Ascending aorta (tissue), 2 donors: ENCODE measurements around the gene LRRIQ3. TPM values are rescaled to one million over a fixed set of nuclear protein-coding genes. Genes with fewer than 3 reads are reported as not detected.

Experiments used
- DNase-seq, 2 donors: peaks; one replicate each; pipeline ENCODE4 v3.0.0-alpha.2; 2019; ENCODE audit warnings: low spot score in 2 of 2
- H3K27ac ChIP-seq, 2 donors: fragments of 200-600 bp; sonication (generic); one replicate each; pipeline ENCODE4 v1.5.1; 2016 to 2017; ENCODE audit warnings: mild to moderate bottlenecking in 1 of 2
- H3K27me3 ChIP-seq: fragments of 200-600 bp; sonication (generic); one replicate; pipeline ENCODE4 v1.5.1; 2017
- H3K36me3 ChIP-seq, 2 donors: fragments of 200-600 bp; sonication (generic); one replicate each; pipeline ENCODE4 v1.5.1; 2016
- H3K4me1 ChIP-seq, 2 donors: fragments of 200-600 bp; sonication (generic); one replicate each; pipeline ENCODE4 v1.5.1; 2016 to 2017; ENCODE audit warnings: mild to moderate bottlenecking in 1 of 2
- H3K4me3 ChIP-seq, 2 donors: fragments of 200-600 bp; sonication (generic); one replicate each; pipeline ENCODE4 v1.5.1; 2016 to 2017; ENCODE audit warnings: mild to moderate bottlenecking in 1 of 2
- H3K9me3 ChIP-seq, 2 donors: fragments of 200-600 bp; sonication (generic); one replicate each; pipeline ENCODE4 v1.5.1; 2016
- CTCF ChIP-seq, 3 experiments: fragments of 200-600 bp in 2 of 3; fragments of 450-650 bp in 1 of 3; sonication (generic) in 2 of 3; IDR thresholded peaks; one replicate each; pipeline ENCODE4 v1.5.1; 2016 to 2019; ENCODE audit warnings: antibody characterized with exemption in 3 of 3, mild to moderate bottlenecking in 1 of 3, moderate library complexity in 1 of 3
- intact Hi-C: fragments of 100-400 bp; cut with DNase I; formaldehyde crosslinking; loops from one replicate; pipeline ENCODE4 v1.15.1; 2023
- total RNA-seq: library from RNA; depleted of rRNA; stranded (reverse); fragments of >200 nt; gene quantifications from one replicate; pipeline ENCODE4 v1.1.0, GENCODE V29; 2016

The LRRIQ3 gene
- total RNA-seq, 1 donor from 2014 or later = not detected

- intact Hi-C loops = no loop called here
- Histone ChIP-seq H3K36me3 (no peaks in the 10 kb centered on the region), H3K9me3 (no peaks in the 10 kb centered on the region), H3K4me1 (no peaks in the 10 kb centered on the region), H3K4me3 (no peak overlapping the region), H3K27me3 (no peaks in the 10 kb centered on the region), H3K27ac (no peak overlapping the region)
- no peak for DNase-seq
- TF ChIP-seq CTCF (IDR thresholded peaks at IDR 0.05) = no peak
These were observed 90.6 kb downstream of the LRRIQ3 start for GRCh38 chr1:74107394-74107793.

- intact Hi-C loops = no loop called here
- TF ChIP-seq CTCF (IDR thresholded peaks at IDR 0.05) = no peak
- no peaks in the 10 kb centered on the region for H3K36me3 ChIP-seq
- H3K27ac ChIP-seq = no peak overlapping the region
- H3K27me3 ChIP-seq = no peaks in the 10 kb centered on the region
- H3K4me1 ChIP-seq = no peaks in the 10 kb centered on the region
- DNase-seq = no peak
- no peaks in the 10 kb centered on the region for H3K9me3 ChIP-seq
- H3K4me3 ChIP-seq = no peak overlapping the region
These were observed 106.6 kb downstream of the LRRIQ3 start for GRCh38 chr1:74091371-74091770.

- Histone ChIP-seq H3K36me3 (no peaks in the 10 kb centered on the region), H3K27ac (no peak overlapping the region), H3K4me3 (no peak overlapping the region), H3K9me3 (no peaks in the 10 kb centered on the region), H3K4me1 (no peaks in the 10 kb centered on the region), H3K27me3 (no peaks in the 10 kb centered on the region)
- no peak for DNase-seq
- no peak for TF ChIP-seq CTCF (IDR thresholded peaks at IDR 0.05)
- intact Hi-C loops = no loop called here
These were observed 114.8 kb downstream of the LRRIQ3 start for GRCh38 chr1:74083128-74083527.

GRCh38 chr1:74065081-74065480, 132.9 kb downstream of the LRRIQ3 start:
- intact Hi-C loops = no loop called here

GRCh38 chr1:74057719-74058118, 140.3 kb downstream of the LRRIQ3 start:
- no peak overlapping the region for H3K4me3 ChIP-seq
- no peaks in the 10 kb centered on the region for H3K9me3 ChIP-seq
- intact Hi-C loops = no loop called here
- H3K4me1 ChIP-seq = no peaks in the 10 kb centered on the region
- no peaks in the 10 kb centered on the region for H3K36me3 ChIP-seq
- no peak for TF ChIP-seq CTCF (IDR thresholded peaks at IDR 0.05)
- DNase-seq = no peak
- H3K27me3 ChIP-seq = no peaks in the 10 kb centered on the region
- no peak overlapping the region for H3K27ac ChIP-seq

More at GRCh38 chr1:74065081-74065480, 132.9 kb downstream of the LRRIQ3 start:
- no peaks in the 10 kb centered on the region for H3K36me3 ChIP-seq
- no peaks in the 10 kb centered on the region for H3K9me3 ChIP-seq
- DNase-seq = no peak
- no peaks in the 10 kb centered on the region for H3K4me1 ChIP-seq
- no peak overlapping the region for H3K4me3 ChIP-seq
- TF ChIP-seq CTCF (IDR thresholded peaks at IDR 0.05) = no peak
- H3K27me3 ChIP-seq = no peaks in the 10 kb centered on the region
- H3K27ac ChIP-seq = no peak overlapping the region

- H3K4me1 ChIP-seq = no peaks in the 10 kb centered on the region
- no peak overlapping the region for H3K4me3 ChIP-seq
- no peaks in the 10 kb centered on the region for H3K9me3 ChIP-seq
- intact Hi-C loops = no loop called here
- DNase-seq = no peak
- no peak overlapping the region for H3K27ac ChIP-seq
- no peak for TF ChIP-seq CTCF (IDR thresholded peaks at IDR 0.05)
- no peaks in the 10 kb centered on the region for H3K27me3 ChIP-seq
- no peaks in the 10 kb centered on the region for H3K36me3 ChIP-seq
These were observed 144.6 kb downstream of the LRRIQ3 start for GRCh38 chr1:74053407-74053806.
